Suprapubic skin (tissue), 4 donors: ENCODE data around the gene SLC26A4. TPM values are rescaled to one million over a fixed set of nuclear protein-coding genes. Genes with fewer than 3 reads are reported as not detected.

ENCODE experiments used
- DNase-seq, 2 donors: peaks; one replicate each; pipeline ENCODE4 v3.0.0-alpha.2; 2019; ENCODE audit warnings: low spot score in 2 of 2
- H3K27ac ChIP-seq: fragments of 200-600 bp; sonication (generic); one replicate; pipeline ENCODE4 v1.5.1; 2019
- H3K27me3 ChIP-seq: fragments of 200-600 bp; sonication (generic); one replicate; pipeline ENCODE4 v1.5.1; 2019
- H3K36me3 ChIP-seq: fragments of 200-600 bp; sonication (generic); one replicate; pipeline ENCODE4 v1.5.1; 2019
- H3K4me1 ChIP-seq: fragments of 200-600 bp; sonication (generic); one replicate; pipeline ENCODE4 v1.5.1; 2019
- H3K4me3 ChIP-seq: fragments of 200-600 bp; sonication (generic); one replicate; pipeline ENCODE4 v1.5.1; 2019; ENCODE audit warnings: mild to moderate bottlenecking
- H3K9me3 ChIP-seq: fragments of 200-600 bp; sonication (generic); one replicate; pipeline ENCODE4 v1.5.1; 2019
- EP300 ChIP-seq: sonication (generic); formaldehyde crosslinking; IDR thresholded peaks from one replicate; pipeline ENCODE4 v1.6.1; 2017; ENCODE audit warnings: antibody characterized with exemption
- POLR2A ChIP-seq, 2 donors: fragments of 450-650 bp; IDR thresholded peaks; one replicate each; pipeline ENCODE4 v1.6.1; 2017; ENCODE audit warnings: antibody characterized with exemption in 2 of 2, mild to moderate bottlenecking in 2 of 2, moderate library complexity in 2 of 2
- POLR2AphosphoS5 ChIP-seq, 3 donors: sonication (generic); formaldehyde crosslinking; IDR thresholded peaks; one replicate each; pipeline ENCODE4 v1.6.1; 2017; ENCODE audit warnings: antibody characterized with exemption in 3 of 3
- WGBS: methylation state at CpG from one replicate; pipeline ENCODE4 v1.1.5; 2018; 5-methylcytosine and 5-hydroxymethylcytosine counted together
- total RNA-seq, 4 donors: library from RNA; depleted of rRNA; stranded (reverse); fragments of >200 nt; gene quantifications; one replicate each; pipeline ENCODE4 v1.1.0, GENCODE V29; 2016
- TF ChIP-seq, protein P1 (sequence below), 2 donors: fragments of 200-600 bp in 1 of 2; fragments of 450-650 bp in 1 of 2; sonication (generic) in 1 of 2; IDR thresholded peaks; one replicate each; pipeline ENCODE4 v1.5.1; 2016 to 2019; ENCODE audit warnings: antibody characterized with exemption in 2 of 2, mild to moderate bottlenecking in 1 of 2, moderate library complexity in 1 of 2

The SLC26A4 gene
- total RNA-seq, 4 donors from 2014 or later, result 0.13 to 0.26 (median 0.24) TPM; not detected in 1

DNA sequence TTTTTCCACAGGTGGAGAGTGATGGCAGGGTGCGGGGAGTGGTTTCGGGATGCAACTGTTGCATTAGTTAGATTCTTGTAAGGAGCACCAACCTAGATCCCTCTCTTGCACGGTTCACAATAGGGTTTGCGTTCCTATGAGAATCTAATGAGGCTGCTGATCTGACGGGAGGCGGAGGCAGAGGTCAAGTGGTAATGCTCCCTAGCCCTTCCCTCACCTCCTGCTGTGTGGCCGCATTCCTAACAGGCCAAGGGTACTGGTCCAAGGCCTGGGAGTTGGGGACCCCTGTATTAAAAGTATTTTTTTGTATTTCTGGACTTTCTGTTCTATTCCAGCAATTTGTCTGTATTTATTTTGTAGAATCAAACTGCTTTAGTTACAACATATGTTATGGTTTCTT lies 90.5 kb downstream of the SLC26A4 start:
- WGBS, result 94% methylated on average over 7 of the region's 7 CpGs
- Histone ChIP-seq H3K27ac (no peak overlapping the region), H3K36me3 (peaks cover 56% of the 10 kb centered on the region), H3K4me3 (no peak overlapping the region), H3K9me3 (no peaks in the 10 kb centered on the region), H3K27me3 (no peaks in the 10 kb centered on the region), H3K4me1 (peaks cover 21% of the 10 kb centered on the region)
- no peak for DNase-seq
- TF ChIP-seq EP300 (no peak), POLR2A (IDR thresholded peaks at IDR 0.05) (no peak), POLR2AphosphoS5 (IDR thresholded peaks at IDR 0.05) (no peak)
- TF ChIP-seq, protein P1, sequence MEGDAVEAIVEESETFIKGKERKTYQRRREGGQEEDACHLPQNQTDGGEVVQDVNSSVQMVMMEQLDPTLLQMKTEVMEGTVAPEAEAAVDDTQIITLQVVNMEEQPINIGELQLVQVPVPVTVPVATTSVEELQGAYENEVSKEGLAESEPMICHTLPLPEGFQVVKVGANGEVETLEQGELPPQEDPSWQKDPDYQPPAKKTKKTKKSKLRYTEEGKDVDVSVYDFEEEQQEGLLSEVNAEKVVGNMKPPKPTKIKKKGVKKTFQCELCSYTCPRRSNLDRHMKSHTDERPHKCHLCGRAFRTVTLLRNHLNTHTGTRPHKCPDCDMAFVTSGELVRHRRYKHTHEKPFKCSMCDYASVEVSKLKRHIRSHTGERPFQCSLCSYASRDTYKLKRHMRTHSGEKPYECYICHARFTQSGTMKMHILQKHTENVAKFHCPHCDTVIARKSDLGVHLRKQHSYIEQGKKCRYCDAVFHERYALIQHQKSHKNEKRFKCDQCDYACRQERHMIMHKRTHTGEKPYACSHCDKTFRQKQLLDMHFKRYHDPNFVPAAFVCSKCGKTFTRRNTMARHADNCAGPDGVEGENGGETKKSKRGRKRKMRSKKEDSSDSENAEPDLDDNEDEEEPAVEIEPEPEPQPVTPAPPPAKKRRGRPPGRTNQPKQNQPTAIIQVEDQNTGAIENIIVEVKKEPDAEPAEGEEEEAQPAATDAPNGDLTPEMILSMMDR (IDR thresholded peaks at IDR 0.05), result no peak

DNA sequence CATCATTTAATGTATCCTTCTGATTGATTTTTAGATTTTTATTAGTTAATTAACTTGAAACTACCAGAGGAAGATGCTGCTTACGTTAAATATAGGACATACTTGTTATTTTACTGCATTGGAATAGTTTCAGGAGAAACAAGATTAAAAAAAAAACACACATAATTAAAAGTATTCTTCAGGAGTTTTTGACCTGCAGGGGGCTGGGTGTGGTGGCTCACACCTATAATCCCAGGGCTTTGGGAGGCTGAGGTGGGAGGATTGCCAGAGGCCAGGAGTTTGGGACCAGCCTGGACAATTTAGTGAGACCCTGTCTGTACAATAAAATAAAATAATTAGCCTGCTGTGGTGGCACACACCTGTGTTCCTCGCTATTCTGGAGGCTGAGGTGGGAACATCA lies 94.0 kb downstream of the SLC26A4 start:
- H3K36me3 ChIP-seq, result peaks cover 89% of the 10 kb centered on the region
- TF ChIP-seq EP300 (no peak), POLR2AphosphoS5 (IDR thresholded peaks at IDR 0.05) (no peak)
- TF ChIP-seq, protein P1 (IDR thresholded peaks at IDR 0.05), result no peak
- no peak overlapping the region for H3K27ac ChIP-seq
- no peak for DNase-seq
- WGBS, result over 99% methylated on average over 2 of the region's 2 CpGs
- H3K9me3 ChIP-seq, result no peaks in the 10 kb centered on the region
- no peaks in the 10 kb centered on the region for H3K27me3 ChIP-seq
- H3K4me3 ChIP-seq, result no peak overlapping the region
- H3K4me1 ChIP-seq, result no peaks in the 10 kb centered on the region

DNA sequence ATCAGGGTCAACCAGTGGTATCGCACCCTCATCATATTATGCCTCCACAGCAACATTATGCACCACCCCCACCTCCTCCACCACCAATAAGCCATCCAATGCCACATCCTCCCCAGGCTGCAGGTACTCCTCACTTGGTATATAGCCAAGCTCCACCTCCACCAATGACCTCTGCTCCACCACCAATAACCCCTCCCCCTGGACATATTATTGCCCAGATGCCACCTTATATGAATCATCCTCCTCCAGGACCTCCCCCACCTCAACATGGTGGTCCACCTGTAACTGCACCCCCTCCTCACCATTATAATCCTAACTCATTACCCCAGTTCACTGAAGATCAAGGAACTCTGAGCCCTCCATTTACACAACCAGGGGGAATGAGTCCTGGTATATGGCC lies 98.0 kb downstream of the SLC26A4 start:
- Histone ChIP-seq H3K27ac (no peak overlapping the region), H3K27me3 (no peaks in the 10 kb centered on the region), H3K4me3 (no peak overlapping the region), H3K9me3 (no peaks in the 10 kb centered on the region), H3K4me1 (no peaks in the 10 kb centered on the region), H3K36me3 (peaks cover 56% of the 10 kb centered on the region)
- no peak for TF ChIP-seq EP300
- no peak for TF ChIP-seq POLR2AphosphoS5 (IDR thresholded peaks at IDR 0.05)
- TF ChIP-seq POLR2A (IDR thresholded peaks at IDR 0.05), result no peak
- TF ChIP-seq, protein P1 (IDR thresholded peaks at IDR 0.05), result no peak
- DNase-seq, result no peak
- 94% methylated on average over 1 of the region's 1 CpG for WGBS

DNA sequence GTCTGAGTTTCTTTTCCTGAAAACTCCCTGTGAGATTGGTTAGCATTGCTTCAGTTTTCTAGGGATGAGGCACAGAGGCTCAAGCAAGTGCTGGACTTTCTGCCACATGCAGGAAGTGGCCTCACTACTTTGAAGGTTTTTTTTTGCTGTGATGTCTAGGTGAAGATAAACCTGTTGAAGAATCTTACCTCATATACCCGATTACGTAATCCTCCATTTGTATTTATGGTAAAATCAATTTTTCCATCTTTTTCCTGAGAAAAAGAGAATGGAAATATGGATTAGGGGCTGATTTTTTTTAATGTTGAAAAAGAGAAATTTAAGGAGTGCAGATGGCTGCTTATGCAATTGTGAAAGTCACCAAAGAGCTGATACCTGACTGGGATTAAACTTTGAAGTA lies 106.8 kb downstream of the SLC26A4 start:
- WGBS, result 94% methylated on average over 2 of the region's 2 CpGs
- Histone ChIP-seq H3K4me3 (no peak overlapping the region), H3K27me3 (no peaks in the 10 kb centered on the region), H3K4me1 (peaks cover 8% of the 10 kb centered on the region), H3K27ac (no peak overlapping the region), H3K9me3 (no peaks in the 10 kb centered on the region), H3K36me3 (no peaks in the 10 kb centered on the region)
- TF ChIP-seq, protein P1 (IDR thresholded peaks at IDR 0.05), result no peak
- no peak for TF ChIP-seq EP300
- no peak for DNase-seq

Other genes with a start within 250 kb of the SLC26A4 start
- not detected for gene GPR22, start 190.8 kb upstream of the SLC26A4 start, total RNA-seq
- gene COG5, start 96.9 kb upstream of the SLC26A4 start, total RNA-seq, result 10 to 100 TPM; 31.1 to 60.1 (median 53.7) TPM
- 10 to 100 TPM in 1 of 4 donors, 1 to 10 TPM in 3; 6.0 to 11.0 (median 7.8) TPM for gene DUS4L, start 96.9 kb upstream of the SLC26A4 start, total RNA-seq
- gene BCAP29, start 80.6 kb upstream of the SLC26A4 start, total RNA-seq, result 100 to 1,000 TPM in 1 of 4 donors, 10 to 100 TPM in 3; 36.9 to 107 (median 64.3) TPM
- 10 to 100 TPM; 47.4 to 63.0 (median 49.9) TPM for gene CBLL1, start 83.3 kb downstream of the SLC26A4 start, total RNA-seq
- 1 to 10 TPM in 2 of 4 donors, not detected in 2; 1.5 to 2.3 TPM for gene SLC26A3, start 142.4 kb downstream of the SLC26A4 start, total RNA-seq
- 10 to 100 TPM; 35.8 to 84.7 (median 67.9) TPM for gene DLD, start 230.4 kb downstream of the SLC26A4 start, total RNA-seq